ENCODE data around the gene RGS13.

Gene RGS13

GRCh38 chr1:192626366-192627179, 9.4 kb upstream of the RGS13 start:
- DNase-seq (ENCODE audit: low read depth in 3 of 3), result no peak

DNA sequence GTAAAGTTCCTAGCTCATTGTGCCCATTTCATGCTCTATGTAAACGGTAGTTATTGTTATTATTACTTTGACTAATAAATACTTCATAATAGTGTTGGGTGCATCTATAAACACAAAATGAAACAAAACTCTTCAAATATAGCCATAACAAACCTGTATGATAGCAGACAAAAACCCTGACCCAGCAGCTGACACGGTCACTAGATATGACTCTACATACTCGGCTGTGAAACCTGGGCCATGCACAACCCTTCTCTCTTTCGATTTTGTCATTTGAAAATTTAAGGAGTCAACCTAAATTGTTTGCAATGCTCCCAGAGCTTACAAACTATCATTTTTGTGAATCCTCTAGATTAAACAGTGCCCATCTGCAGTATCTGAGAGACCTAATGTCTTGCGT, 8.0 kb upstream of the RGS13 start:
- no peak for DNase-seq (ENCODE audit: low read depth in 3 of 3)

- no peak for DNase-seq (ENCODE audit: low read depth in 3 of 3)
These were observed 7.4 kb upstream of the RGS13 start for GRCh38 chr1:192628396-192629057.

DNA sequence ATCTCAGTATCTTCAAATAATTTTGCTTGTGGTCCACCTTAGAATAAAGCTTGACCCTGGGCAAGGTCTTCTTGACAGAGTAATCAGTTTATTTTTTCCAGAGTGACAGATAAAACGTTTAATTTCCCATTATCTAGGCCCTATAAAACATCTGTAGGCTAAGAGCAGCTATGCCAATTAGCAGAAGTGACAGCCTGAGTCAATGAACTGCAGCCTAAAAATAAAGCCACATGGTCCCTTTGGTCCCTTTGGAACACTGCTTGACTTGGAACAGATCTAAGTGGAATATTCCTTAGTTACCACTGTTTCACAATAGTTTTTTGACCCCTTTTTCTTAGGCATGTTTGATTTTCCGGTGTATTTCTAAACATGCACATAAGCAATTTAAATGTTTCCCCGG, 6.3 kb upstream of the RGS13 start:
- no peak for DNase-seq (ENCODE audit: low read depth in 3 of 3)

DNA sequence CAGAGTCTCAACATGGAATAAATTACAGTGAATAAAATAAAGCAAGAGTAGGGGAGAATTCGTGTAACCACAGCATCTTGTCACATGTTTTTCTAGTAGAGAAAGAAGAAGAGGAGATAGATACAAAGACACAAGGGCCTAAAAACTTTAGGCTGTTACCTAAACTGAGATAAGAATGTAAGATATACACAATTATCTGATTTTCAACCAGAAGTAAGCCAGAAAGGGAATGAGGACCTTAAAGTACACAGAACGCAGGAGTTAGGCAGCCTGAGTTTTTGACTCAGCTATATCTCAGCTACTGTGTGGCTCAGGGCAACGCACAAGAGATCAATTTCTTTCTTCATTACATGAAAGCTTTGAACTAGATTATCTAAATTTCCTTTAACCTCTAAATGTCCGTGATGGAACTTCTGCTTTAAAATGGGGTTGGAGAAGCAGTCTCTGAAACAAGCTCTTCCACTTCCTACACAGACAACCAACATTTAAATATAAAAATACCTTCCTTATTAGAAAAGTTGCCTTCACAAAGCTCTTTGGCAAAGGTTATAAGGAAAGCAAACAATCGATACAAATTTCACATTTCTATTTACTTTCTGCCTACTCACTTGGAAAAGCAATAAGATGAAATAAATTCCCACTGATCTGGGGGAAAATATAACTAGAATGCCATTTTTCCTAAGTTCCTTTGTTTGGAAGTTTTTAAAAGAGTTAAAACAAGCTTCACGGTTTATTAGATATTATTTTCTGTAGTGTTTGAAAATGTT, 5.2 kb upstream of the RGS13 start:
- no peak for DNase-seq (ENCODE audit: low read depth in 3 of 3)

GRCh38 chr1:192631749-192632148, 4.2 kb upstream of the RGS13 start:
- DNase-seq (ENCODE audit: low read depth in 3 of 3), result no peak

GRCh38 chr1:192632188-192632587, 3.8 kb upstream of the RGS13 start:
- no peak for DNase-seq (ENCODE audit: low read depth in 3 of 3)

- DNase-seq (ENCODE audit: low read depth in 3 of 3), result no peak
These were observed 3.1 kb upstream of the RGS13 start for GRCh38 chr1:192632641-192633532.

DNA sequence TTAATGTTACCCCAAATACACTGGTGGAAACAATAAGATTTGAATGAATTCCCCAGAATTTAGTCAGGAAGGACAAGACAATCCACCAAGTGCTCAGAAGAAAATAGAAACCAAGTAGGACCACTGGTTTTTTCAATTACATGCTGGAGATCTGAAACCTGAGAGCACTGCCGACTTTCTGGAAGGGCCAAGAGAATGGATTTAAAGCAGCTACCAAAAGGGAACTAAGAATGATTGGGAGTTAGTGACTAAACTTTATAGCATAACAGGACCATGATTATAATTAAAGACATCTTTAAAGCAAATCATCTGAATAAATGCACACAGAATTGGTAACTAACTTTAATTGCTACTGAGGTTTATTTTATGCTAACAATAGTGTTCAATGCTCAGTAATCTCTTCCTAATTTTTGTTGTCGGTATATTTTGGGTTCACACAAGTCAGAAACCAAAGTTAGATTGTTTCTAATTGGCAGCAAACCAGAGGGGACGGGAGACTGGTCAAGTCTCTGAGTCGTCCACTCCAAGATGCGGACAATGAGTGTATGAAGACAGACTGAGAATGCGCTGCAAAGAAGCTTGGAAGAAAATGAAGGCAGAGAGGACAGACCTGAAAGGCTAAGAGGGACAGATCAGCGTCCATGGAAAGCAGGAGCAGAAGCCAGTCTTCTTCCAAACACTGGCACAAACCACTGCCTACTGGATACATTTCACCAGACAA, 2.3 kb upstream of the RGS13 start:
- DNase-seq (ENCODE audit: low read depth in 3 of 3), result no peak

GRCh38 chr1:192635041-192635440, 906 bp upstream of the RGS13 start:
- no peak for DNase-seq (ENCODE audit: low read depth in 3 of 3)

DNA sequence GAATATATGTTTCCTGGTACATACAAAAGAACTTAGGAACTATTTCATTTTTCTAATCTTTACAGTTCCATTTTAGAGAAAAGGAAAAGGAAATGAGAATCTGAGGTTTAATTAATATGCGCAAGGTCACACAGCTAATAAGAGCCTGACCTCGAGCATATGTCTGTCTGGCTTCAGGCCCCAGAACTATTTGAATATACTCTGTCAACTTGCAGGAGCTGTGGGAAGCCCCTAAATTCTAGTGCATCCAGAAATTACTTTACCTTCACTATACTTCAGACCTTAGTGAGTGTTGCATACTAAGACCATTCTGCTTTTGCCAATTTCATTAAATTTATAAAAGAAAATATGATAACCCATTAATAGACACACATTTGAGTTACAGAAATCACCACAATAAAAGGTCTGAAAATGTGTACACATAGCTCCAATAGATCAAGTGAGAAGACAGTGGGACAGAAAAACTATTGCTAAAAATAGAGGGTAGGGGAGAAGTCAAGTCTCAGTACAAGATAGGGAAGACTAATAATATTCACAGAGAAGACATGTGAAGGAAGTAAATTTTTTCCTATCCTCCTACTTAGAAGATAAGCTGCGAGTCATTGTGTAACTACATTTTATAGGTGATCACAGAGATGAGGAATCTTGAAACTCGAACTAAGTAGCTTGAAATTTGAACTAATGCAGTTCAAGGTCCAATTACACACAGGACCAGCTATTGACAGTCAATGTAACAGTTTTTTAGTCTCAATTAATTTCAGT, 3.8 kb downstream of the RGS13 start:
- DNase-seq (ENCODE audit: low read depth in 3 of 3), result no peak

DNA sequence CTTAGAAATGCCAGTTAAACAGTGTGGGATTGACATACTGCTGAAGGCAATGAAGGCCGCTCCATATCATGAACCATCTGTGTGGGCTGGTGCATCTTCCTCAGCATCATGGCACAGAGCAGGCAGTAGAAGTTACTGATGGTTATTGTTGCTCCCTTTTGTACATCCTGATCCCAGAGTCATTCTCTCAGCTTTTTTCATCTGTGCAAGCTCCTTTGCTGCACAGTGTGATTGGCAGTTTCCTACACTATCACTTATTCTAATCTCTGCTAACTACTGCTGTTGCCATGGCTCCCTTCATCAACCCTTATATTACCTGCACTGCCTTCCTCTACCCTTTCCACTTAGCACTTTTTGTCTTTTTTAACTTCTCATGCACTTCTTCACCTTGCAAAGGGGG, 16.2 kb downstream of the RGS13 start:
- no peak for DNase-seq (ENCODE audit: low read depth in 3 of 3)

DNA sequence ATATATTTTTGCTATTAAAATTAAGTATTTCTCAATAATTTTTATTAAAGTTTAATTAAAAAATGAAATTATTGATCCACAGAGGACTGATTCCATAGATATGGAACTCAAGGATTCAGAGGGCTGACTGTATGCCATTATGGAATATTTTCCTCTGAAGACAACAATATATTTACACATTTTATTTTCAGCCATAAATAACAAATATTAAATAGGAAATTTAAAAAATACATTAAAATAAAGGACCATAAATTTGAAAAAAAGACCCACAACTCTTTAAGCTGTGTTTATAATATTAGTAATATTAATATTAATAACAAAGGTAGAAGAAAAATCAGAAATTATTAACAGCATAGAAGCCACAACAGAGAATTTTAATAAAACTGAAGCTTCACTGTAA, 18.2 kb downstream of the RGS13 start:
- no peak for DNase-seq (ENCODE audit: low read depth in 3 of 3)

- no peak for DNase-seq (ENCODE audit: low read depth in 3 of 3)
These were observed 18.8 kb downstream of the RGS13 start for GRCh38 chr1:192654591-192655251.

DNA sequence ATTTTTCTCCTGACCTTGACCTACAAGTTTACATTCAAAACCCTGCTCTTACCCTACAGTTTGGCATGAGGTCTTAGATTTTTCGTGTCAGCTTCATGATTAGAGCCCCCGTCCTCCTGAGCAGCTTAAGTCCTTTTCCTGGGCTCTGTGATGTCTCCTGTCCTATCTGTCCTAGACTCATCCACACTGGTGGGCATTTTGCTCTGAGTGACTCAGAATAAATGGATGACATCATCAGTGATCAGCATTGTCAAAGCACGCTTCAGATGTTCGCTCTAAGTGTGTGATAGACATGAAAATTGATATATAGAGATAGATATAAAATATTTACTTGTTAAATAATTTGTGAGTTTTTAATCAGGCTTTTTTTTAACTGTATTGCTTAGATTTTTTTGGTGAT, 21.8 kb downstream of the RGS13 start:
- DNase-seq (ENCODE audit: low read depth in 3 of 3), result no peak

- no peak for DNase-seq (ENCODE audit: low read depth in 3 of 3)
These were observed 22.3 kb downstream of the RGS13 start for GRCh38 chr1:192658255-192658654.

DNA sequence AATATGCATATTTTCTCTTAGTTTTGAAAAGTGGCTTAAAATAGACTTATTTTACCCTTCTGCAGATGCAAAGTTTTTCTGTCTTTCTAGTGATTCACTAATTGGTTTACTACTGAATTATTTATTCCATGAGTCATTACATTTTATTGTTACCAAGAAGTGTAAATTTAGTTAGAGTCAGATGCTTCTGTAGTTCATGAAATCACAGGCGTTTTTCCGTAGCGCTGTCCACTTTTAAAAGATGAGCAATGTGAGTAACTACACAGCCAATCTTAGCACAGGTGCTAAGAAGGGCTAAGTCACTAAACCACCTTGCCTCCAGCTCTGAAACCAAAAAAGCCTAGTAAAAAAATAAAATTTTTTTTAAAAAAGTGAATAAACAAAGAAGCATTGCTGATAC, 24.7 kb downstream of the RGS13 start:
- no peak for DNase-seq (ENCODE audit: low read depth in 3 of 3)

GRCh38 chr1:192668409-192668983, 32.5 kb downstream of the RGS13 start:
- no peak for DNase-seq (ENCODE audit: low read depth in 3 of 3)

- no peak for DNase-seq (ENCODE audit: low read depth in 3 of 3)
These were observed 33.2 kb downstream of the RGS13 start for GRCh38 chr1:192669174-192669573.

Data from stimulated activated CD4-positive, alpha-beta T cell treated with anti-CD3 and anti-CD28 coated beads, TNF-alpha, amount 100 ng/mL, for 4 hours (primary cell).